NCI-H2029 (cell line): Measurements from ENCODE around the gene SMARCC2.
"Not testable (repeated sequence)": the region's sequence is repeated elsewhere in the genome, so short reads cannot be mapped to it uniquely, and the experiment has no call there.

Experiments used
- DNase-seq: peaks from one replicate; lab custom pipeline; 2025; lab: John Stamatoyannopoulos, UW

The SMARCC2 gene

DNA sequence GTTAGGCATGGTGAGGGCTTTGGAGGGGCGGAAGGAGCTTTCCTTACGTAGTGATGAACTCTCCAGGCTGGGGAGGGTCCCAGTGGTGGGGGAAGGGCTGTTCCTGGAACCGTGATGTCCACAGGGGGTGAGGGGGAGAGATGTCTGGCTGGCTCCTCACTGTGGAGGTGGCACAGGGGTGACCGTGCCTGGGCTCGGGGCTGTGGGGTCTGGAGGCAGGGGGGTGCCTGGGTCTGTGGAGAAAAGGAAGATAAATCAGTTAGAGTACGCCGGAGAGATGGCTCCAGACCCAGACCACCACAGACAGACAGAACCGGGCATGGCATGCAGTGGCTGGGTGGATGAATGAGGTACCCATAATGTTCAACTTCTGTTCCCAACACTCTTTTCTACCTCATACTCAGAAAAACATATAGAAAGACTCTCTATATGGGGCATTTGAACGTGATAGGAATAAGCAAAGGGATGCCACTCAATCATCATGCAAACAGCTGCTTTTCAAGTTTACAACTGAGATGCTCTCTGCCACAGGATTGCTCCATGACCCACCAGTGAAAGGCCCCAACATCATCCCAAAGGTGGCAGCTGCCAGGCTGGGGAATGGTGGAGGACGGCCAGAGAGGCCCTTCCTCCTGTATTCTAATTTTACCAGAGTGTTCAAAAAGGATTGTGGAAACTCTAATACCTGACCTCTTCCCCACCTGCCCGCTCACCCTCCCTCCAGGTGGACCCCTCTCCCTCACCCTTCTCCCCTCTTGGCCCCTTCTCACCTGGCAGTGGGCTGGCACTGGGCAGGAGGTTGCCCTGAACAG lies 25.5 kb downstream of the SMARCC2 start:
- DNase-seq: no peak

- no peak for DNase-seq
These were observed 26.6 kb downstream of the SMARCC2 start for GRCh38 chr12:56162468-56163290.

GRCh38 chr12:56161690-56162351 lies 27.5 kb downstream of the SMARCC2 start:
- DNase-seq: no peak

GRCh38 chr12:56160894-56161689 lies 28.2 kb downstream of the SMARCC2 start:
- DNase-seq: no peak

- no peak for DNase-seq
These were observed 29.0 kb downstream of the SMARCC2 start for GRCh38 chr12:56160193-56160763.

DNA sequence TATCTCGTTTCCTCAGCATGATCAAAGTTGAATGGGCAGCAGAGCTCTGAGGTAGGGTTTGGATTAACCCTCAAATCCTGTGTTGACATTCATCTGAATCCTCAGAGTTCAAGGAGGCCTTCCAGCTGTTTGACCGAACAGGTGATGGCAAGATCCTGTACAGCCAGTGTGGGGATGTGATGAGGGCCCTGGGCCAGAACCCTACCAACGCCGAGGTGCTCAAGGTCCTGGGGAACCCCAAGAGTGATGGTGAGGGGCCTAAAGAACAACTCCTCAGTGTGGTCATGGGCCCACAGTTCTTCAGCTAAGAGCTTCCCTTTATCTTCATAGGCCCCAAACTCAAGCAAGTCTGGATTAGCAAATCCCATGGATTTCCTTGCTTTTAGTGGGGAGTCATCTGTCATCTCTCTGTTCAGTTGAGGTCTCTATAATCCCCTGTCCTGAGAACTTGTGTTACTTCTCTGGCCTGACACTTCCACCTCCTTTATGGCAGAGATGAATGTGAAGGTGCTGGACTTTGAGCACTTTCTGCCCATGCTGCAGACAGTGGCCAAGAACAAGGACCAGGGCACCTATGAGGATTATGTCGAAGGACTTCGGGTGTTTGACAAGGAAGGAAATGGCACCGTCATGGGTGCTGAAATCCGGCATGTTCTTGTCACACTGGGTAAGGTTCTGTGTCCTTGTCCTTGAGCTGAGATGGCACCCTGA lies 29.6 kb downstream of the SMARCC2 start:
- DNase-seq: no peak

DNA sequence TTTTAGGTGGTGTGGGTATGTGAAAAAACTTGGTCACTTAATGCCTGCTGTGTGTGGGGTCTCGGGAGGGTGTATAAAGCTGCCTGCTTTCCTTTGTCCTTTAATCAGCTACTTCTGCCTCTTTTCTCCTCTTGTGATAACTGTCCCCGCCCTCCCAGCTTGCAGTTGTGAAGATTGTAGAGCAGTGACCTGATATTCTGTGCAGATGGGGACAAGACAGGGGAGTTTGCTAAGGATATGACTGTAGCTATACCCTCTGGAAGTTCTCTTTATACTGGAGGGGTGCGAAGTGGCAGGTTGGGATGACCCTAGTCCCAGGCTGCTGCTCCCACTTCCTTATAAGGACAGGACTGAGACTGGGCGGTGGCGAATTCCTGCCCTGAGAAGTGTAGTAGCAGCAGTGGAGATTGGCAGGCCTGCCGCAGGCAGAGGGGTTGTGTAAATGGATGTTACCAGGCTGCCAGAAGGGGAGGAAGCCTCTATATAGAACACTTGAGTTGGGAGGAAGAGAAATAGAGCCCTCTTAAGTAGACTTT lies 30.3 kb downstream of the SMARCC2 start:
- peak; percentile 89 for DNase-seq

DNA sequence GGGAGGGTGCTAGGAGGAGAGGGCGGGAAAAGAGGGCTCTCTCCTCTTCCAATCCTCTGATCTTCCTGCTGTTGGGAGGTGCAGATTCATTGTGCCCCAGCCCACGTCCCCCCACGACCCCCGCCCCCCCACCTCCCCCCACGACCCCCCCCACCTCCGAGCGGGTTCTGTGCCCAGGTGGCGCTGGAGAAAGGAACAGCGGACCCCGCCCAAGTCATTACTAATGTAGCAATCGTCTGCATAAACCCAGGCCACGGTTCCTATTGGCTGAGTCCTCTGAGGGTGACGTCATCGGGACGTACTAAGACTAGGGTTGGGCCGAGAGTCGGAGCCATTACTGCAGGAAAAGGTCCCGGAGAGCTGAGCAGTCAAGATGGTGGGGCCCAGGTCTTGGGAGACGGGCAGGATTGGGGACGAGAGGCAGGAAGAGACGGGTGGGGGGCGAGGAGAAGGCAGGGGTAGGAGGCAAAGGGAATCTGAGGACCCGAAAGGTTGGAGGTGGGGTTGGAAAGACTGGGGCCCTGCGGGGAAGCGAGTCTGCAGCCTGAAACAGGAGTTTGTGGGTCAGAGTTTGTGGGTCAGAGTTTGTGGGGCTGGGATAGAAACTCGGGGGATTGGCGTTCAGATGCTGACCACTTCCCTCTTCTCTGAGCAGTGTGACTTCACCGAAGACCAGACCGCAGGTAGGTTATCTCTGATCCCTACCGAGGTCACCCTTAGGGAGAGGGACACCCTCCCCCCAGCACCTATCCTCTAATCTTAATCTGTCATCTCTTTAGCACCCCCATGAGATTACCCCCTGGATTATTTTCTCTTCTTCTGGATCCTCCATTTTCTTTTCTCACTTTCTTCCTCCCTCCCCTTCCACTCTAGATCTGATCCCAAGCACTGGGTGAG lies 31.0 kb downstream of the SMARCC2 start, which contains the start of gene MYL6:
MYL6 (plus strand) TSS at position 331 of the 897 bp plus-strand sequence; CDS start at position 374, 43 bp downstream.
- peak; percentile 98 for DNase-seq

DNA sequence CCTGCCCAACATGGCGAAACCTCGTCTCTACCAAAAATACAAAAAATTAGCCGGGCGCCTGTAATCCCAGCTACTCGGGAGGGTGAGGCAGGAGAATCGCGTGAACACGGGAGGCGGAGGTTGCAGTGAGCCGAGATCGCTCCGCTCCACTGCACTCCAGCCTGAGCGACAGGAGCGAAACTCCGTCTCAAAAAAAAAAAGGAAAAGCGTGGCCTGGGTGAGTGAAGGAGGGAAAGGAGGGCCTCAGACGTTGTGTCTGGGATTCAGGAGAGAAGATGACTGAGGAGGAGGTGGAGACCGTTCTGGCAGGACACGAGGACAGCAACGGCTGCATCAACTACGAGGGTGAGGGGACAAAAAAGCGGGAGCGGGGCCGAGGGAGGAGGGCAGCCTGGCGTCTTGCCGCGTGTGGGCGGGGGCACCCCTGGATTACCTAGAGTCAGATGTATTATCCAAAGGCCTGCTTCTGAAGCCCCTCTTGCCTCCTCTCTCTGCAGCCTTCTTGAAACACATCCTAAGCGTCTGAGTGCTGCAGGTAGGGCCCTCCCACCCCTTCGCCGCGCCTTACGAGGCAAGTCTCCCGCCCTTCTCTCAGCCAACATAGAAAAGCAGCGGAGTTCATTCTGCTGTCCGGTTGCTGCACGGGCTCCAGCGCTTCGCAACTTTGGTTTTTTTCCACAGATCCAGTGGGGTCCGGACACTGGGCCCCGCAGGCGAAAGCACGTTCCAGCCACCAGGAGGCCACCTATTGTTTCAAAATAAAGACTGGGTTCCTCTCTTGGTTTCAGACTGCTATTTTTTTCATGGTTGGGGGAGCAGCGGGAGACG lies 31.9 kb downstream of the SMARCC2 start:
- DNase-seq: peak; percentile 78

DNA sequence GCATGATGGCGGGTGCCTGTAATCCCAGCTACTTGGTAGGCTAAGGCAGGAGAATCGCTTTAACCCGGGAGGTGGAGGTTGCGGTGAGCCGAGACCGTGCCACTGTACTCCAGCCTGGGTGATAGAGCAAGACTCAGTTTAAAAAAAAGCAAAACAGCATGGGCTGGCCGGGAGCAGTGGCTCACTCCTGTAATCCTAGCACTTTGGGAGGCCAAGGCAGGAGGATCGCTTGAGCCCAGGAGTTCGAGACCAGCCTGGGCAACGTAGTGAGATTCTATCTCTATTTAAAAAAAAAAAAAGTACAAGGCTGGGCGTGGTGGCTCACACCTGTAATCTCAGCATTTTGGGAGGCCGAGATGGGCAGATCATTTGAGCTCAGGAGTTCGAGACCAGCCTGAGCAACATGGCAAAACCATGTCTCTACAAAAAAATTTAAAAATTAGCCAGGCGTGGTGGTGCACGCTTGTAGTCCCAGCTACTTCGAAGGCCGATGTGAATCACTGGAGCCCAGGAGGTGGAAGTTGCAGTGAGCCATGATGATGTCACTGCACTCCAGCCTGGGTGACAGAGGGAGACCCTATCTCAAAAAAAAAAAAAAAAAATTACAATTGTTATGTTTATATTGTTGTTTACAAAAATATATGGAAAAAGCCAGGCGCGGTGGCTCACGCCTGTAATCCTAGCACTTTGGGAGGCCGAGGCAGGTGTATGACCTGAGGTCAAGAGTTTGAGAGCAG lies 32.7 kb downstream of the SMARCC2 start:
- not testable (repeated sequence) for DNase-seq

DNA sequence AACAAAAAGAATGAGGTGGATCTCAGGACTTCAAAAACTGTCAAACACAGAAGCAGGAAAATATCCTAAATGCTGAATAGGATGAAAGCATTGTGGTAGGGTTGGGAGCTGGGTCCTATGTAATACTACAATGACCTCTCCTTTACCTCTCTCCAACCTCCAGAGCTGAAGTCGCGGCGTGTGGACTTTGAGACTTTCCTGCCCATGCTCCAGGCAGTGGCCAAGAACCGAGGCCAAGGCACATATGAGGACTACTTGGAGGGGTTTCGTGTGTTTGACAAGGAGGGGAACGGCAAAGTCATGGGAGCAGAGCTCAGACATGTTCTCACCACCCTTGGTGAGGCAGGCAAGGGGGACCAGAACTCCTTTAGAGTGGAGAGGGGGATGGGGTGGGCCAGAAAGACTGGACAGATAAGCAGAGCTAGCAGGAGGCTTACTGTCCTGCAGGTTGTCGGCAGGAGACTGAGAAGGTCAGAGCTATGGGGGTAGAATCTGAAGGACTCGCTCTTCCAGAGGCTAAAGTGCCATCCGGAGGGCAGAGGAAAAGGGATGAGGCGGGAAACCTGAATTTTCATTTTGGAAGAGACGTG lies 33.9 kb downstream of the SMARCC2 start:
- DNase-seq: no peak

GRCh38 chr12:56154818-56155217 lies 34.5 kb downstream of the SMARCC2 start:
- no peak for DNase-seq

DNA sequence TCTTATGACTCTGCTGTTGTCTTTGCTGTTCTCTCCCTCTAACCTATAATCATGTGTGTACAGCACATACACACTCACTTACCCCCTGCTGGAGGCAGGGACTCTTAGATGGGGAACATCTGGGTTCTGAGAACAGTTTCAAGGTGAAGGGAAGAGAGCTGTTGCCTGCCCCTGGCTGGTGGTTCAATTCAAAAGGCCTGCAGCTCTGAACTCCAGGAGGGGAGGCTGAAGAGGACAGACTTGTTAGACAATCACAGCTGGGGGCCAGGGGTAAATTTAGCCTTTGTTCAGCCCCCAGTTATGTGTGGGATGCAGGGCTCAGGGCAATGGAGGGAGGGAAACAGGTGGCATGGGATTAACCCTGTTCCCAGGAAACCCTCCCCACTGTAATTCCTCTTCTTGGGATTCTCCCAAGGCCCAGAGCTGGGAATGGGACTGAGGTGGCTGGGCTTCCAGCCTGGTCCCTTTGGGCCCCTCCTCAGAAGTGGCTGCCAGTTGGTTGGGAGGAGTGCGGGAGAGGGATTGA lies 35.0 kb downstream of the SMARCC2 start:
- DNase-seq: no peak

DNA sequence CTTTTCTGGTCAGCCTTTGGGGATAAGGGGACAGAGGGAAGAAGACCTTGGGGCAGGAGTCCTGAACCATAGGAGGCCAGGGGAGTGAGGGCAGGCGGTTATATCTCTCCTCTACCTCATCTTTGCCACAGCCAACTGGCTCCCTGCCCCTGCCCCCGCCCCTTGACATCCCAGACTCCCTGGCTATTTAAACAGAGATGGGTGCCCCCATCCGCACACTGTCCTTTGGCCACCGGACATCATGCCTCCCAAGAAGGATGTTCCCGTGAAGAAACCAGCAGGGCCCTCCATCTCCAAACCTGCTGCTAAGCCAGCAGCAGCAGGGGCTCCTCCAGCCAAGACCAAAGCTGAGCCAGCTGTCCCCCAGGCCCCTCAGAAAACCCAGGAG lies 35.6 kb downstream of the SMARCC2 start:
- no peak for DNase-seq

GRCh38 chr12:56152756-56153677 lies 36.3 kb downstream of the SMARCC2 start:
- DNase-seq: no peak
